Psoas muscle (tissue), 8 donors: ENCODE data around the gene ITIH5. TPM values are rescaled to one million over a fixed set of nuclear protein-coding genes. Genes with fewer than 3 reads are reported as not detected.

Experiments
- ATAC-seq, 4 donors: fragments of 200-7000 bp; cut with Tn5 transposase; one replicate each; pipeline ENCODE4 v1.9.1; 2020; ENCODE audit warnings: moderate library complexity in 3 of 4, mild to moderate bottlenecking in 2 of 4
- DNase-seq, 2 donors: peaks; one replicate each; pipeline ENCODE4 v3.0.0-alpha.2; 2020
- H3K27ac ChIP-seq: fragments of 200-600 bp; one replicate; pipeline ENCODE4 v1.8.0; 2022
- H3K27me3 ChIP-seq, 3 donors: fragments of 200-600 bp in 1 of 3; one replicate each; pipeline versions ENCODE4 v1.6.1 to v1.8.0; 2013 to 2022; ENCODE audit warnings: low read length in 2 of 3, mild to moderate bottlenecking in 2 of 3, moderate library complexity in 1 of 3; ENCODE audit not compliant: insufficient read depth in 3 of 3
- H3K36me3 ChIP-seq, 2 donors: fragments of 200-600 bp in 1 of 2; one replicate each; pipeline versions ENCODE4 v1.6.1 to v1.8.0; 2013 to 2022; ENCODE audit warnings: low read depth in 1 of 2, mild to moderate bottlenecking in 1 of 2, moderate library complexity in 1 of 2; ENCODE audit not compliant: insufficient read depth in 1 of 2
- H3K4me1 ChIP-seq: fragments of 200-600 bp; one replicate; pipeline ENCODE4 v1.8.0; 2022
- H3K4me3 ChIP-seq: fragments of 200-600 bp; one replicate; pipeline ENCODE4 v1.8.0; 2022; ENCODE audit warnings: mild to moderate bottlenecking
- H3K9me3 ChIP-seq: fragments of 200-600 bp; one replicate; pipeline ENCODE4 v1.8.0; 2022
- CTCF ChIP-seq: fragments of 200-600 bp; IDR thresholded peaks from one replicate; pipeline ENCODE4 v1.8.0; 2022; ENCODE audit warnings: antibody characterized with exemption
- WGBS, 3 donors: extraction: QIAGEN DNeasy Blood & Tissue Kit; methylation state at CpG; one replicate each; pipeline versions ENCODE4 v1.1.6 to v1.1.7; 2013; 5-methylcytosine and 5-hydroxymethylcytosine counted together
- intact Hi-C, 2 donors: fragments of 100-400 bp; cut with DNase I; formaldehyde crosslinking; loops; one replicate each; pipeline versions ENCODE4 v1.11.0 to v1.14.2; 2022
- polyA plus RNA-seq, 3 donors: library from polyadenylated mRNA; stranded (reverse); fragments of 200-250 nt; gene quantifications; one replicate each; pipeline ENCODE4 v1.2.3, GENCODE V29; 2013
- total RNA-seq, 4 donors: library from RNA; stranded (reverse); fragmentation: NEBNext Ultra II Directional in 2 of 4; extraction: Animal tissue kit (Norgen Biotek cat#: 25700) in 2 of 4; gene quantifications; one replicate each; pipeline versions ENCODE4 v1.2.1 to v1.2.4, GENCODE V29; 2021 to 2023
- donor health status: healthy with polysubstance abuse.
- donor health status: DM: no; HTN: no; CAD: no; lungs with moderate emphysema.
- donor health status: Bipolar disorder and iron deficiency.
- donor health status: healthy.
- donor health status: DM: yes; HTN: yes; CAD: no.
- donor health status: DM: no; HTN: no; CAD: no.
- donor health status: DM: no; HTN: no; CAD: no.
- donor health status: DM: yes; HTN: yes; CAD: no.

ITIH5 gene
- total and polyA plus RNA-seq, 7 donors: 1.3 to 13.0 (median 2.9) TPM

- Histone ChIP-seq H3K9me3 (no peaks in the 10 kb centered on the region), H3K4me3 (no peak overlapping the region), H3K36me3 (peaks cover 0 to 3% of the 10 kb centered on the region in 2 donors), H3K27ac (no peak overlapping the region), H3K27me3 (no peaks in the 10 kb centered on the region), H3K4me1 (no peaks in the 10 kb centered on the region)
- ATAC-seq (no peak), DNase-seq (no peak)
- TF ChIP-seq CTCF: no peak
- WGBS, 3 donors: 36 to 42% (median 36%) methylated on average over 4 of the region's 4 CpGs
- intact Hi-C loops: no loop called here
These were observed 94.8 kb downstream of the ITIH5 start for GRCh38 chr10:7571981-7572380.

GRCh38 chr10:7567911-7568620 lies 98.7 kb downstream of the ITIH5 start:
- intact Hi-C loops: no loop called here

DNA sequence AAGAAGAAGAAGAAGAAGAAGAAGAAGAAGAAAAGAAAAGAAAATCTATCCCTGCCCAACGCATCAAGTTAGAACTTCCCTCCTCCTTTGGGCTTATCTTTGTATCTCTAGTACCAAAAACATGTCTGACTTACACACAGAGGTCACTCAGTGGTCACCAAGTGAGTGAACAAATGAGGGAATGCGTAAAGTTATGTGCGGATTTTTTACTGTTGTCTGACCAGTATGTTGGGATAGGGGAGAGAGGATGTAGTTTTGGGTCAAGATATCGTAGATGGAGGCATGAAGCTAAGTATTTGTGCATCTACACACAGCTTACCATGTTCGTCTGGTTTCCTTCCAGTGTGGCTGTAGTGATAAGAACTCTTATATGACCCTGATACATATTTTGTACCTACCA lies 99.9 kb downstream of the ITIH5 start:
- H3K36me3 ChIP-seq: no peaks in the 10 kb centered on the region
- no peak for TF ChIP-seq CTCF
- no peak overlapping the region for H3K4me3 ChIP-seq
- H3K27me3 ChIP-seq: peaks cover 0 to 2% (median 0%) of the 10 kb centered on the region in 3 donors
- ATAC-seq (no peak), DNase-seq (no peak)
- WGBS, 3 donors: 78 to 84% (median 80%) methylated on average over 5 of the region's 5 CpGs
- no peaks in the 10 kb centered on the region for H3K9me3 ChIP-seq
- no peak overlapping the region for H3K27ac ChIP-seq
- peaks cover 4% of the 10 kb centered on the region for H3K4me1 ChIP-seq
- intact Hi-C loops: no loop called here

More at GRCh38 chr10:7567911-7568620, 98.7 kb downstream of the ITIH5 start:
- no peaks in the 10 kb centered on the region for H3K36me3 ChIP-seq
- TF ChIP-seq CTCF: no peak
- no peaks in the 10 kb centered on the region for H3K4me1 ChIP-seq
- H3K27ac ChIP-seq: no peak overlapping the region
- no peaks in the 10 kb centered on the region for H3K9me3 ChIP-seq
- DNase-seq: no peak
- no peak overlapping the region for H3K4me3 ChIP-seq
- peaks cover 0 to 2% (median 0%) of the 10 kb centered on the region in 3 donors for H3K27me3 ChIP-seq
- ATAC-seq: no peak
- WGBS, 3 donors: 59 to 74% (median 64%) methylated on average over 4 of the region's 4 CpGs

- no peak for TF ChIP-seq CTCF
- intact Hi-C loops: no loop called here
- H3K27ac ChIP-seq: no peak overlapping the region
- H3K9me3 ChIP-seq: no peaks in the 10 kb centered on the region
- no peaks in the 10 kb centered on the region for H3K36me3 ChIP-seq
- H3K4me1 ChIP-seq: peaks cover 9% of the 10 kb centered on the region
- ATAC-seq (no peak), DNase-seq (no peak)
- 85 to 92% (median 89%) methylated on average over 12 of the region's 12 CpGs for WGBS, 3 donors
- H3K4me3 ChIP-seq: no peak overlapping the region
- H3K27me3 ChIP-seq: peaks cover 0 to 2% (median 0%) of the 10 kb centered on the region in 3 donors
These were observed 100.9 kb downstream of the ITIH5 start for GRCh38 chr10:7565871-7566270.

DNA sequence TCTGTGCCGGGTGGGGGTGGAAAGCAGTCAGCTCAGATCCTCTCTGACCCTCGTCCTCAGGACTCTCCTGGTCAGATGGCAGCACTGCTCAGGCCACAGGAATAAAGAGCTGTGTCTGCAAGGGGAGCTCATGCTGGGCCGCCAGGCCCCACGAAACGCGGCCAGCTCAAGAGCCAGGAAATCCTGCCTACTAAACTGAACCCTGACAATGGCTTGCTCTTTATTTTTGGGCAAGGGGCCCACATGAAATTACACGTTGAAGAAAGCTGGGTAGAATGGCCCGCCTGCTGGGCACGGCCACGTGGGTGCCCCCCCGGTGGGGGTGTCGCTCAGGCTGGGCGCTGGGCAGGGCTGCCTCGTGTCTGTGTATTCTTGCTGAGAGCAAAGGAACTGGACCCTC lies 103.0 kb downstream of the ITIH5 start:
- H3K27ac ChIP-seq: no peak overlapping the region
- no peak for DNase-seq
- peaks cover 0 to 2% (median 0%) of the 10 kb centered on the region in 3 donors for H3K27me3 ChIP-seq
- TF ChIP-seq CTCF: no peak
- 23 to 45% (median 23%) methylated on average over 14 of the region's 14 CpGs for WGBS, 3 donors
- ATAC-seq: peak in 1 of 4 donors; percentile 8
- H3K36me3 ChIP-seq: no peaks in the 10 kb centered on the region
- peaks cover 9% of the 10 kb centered on the region for H3K4me1 ChIP-seq
- intact Hi-C loops: no loop called here
- no peak overlapping the region for H3K4me3 ChIP-seq
- no peaks in the 10 kb centered on the region for H3K9me3 ChIP-seq
